22Rv1 (cell line): ENCODE results near the gene ANKDD1B.

Source experiments
- ZFX ChIP-seq: fragments of 450-650 bp; IDR thresholded peaks from 2 replicates; pipeline ENCODE4 v1.6.1; 2017; ENCODE audit warnings: antibody characterized with exemption, borderline replicate concordance
- TF ChIP-seq, protein P1 (sequence below): fragments of 450-650 bp; IDR thresholded peaks from 2 replicates; pipeline ENCODE4 v1.5.1; 2017; ENCODE audit warnings: mild to moderate bottlenecking

DNA sequence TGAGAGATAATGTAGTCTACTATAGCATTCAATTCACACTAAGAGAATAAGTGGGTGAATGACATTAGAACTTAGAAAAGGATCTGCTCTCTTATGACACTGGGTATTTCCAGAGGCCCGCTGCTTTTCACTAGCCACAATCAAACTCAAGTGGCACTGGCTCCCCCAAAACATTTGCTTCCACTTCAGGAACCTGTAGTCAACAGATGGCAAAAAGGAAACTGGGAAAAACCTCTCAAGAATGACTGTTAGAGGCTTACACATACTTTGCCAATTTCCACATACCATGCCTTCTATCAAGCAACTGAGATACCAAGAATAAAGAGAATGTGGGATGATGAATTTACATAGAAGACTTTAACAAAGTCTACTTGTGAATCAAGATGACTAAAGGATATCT lies 94.8 kb downstream of the ANKDD1B start:
- TF ChIP-seq, protein P1, sequence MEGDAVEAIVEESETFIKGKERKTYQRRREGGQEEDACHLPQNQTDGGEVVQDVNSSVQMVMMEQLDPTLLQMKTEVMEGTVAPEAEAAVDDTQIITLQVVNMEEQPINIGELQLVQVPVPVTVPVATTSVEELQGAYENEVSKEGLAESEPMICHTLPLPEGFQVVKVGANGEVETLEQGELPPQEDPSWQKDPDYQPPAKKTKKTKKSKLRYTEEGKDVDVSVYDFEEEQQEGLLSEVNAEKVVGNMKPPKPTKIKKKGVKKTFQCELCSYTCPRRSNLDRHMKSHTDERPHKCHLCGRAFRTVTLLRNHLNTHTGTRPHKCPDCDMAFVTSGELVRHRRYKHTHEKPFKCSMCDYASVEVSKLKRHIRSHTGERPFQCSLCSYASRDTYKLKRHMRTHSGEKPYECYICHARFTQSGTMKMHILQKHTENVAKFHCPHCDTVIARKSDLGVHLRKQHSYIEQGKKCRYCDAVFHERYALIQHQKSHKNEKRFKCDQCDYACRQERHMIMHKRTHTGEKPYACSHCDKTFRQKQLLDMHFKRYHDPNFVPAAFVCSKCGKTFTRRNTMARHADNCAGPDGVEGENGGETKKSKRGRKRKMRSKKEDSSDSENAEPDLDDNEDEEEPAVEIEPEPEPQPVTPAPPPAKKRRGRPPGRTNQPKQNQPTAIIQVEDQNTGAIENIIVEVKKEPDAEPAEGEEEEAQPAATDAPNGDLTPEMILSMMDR, result no peak
- no peak for TF ChIP-seq ZFX
